T-helper 2 cell treated with Interferon-gamma antibody and Interleukin-4, amounts not matched to agents 100 ng/mL and 5 ng/mL, for 36 hours (primary cell): ENCODE measurements around the gene AP5Z1. TPM values are rescaled to one million over a fixed set of nuclear protein-coding genes. Genes with fewer than 3 reads are reported as not detected.

ENCODE experiments used
- intact Hi-C: fragments of 100-400 bp; cut with micrococcal nuclease; formaldehyde crosslinking; loops from one replicate; pipeline ENCODE4 v1.15.1; 2023
- total RNA-seq: library from RNA; stranded (reverse); gene quantifications from 2 replicates; pipeline ENCODE4 v1.2.3, GENCODE V29; 2022

The AP5Z1 gene
- total RNA-seq, 1 donor from 2014 or later: 66.3 TPM

- intact Hi-C loops: no loop called here
These were observed 44.4 kb downstream of the AP5Z1 start for GRCh38 chr7:4819560-4820404.

DNA sequence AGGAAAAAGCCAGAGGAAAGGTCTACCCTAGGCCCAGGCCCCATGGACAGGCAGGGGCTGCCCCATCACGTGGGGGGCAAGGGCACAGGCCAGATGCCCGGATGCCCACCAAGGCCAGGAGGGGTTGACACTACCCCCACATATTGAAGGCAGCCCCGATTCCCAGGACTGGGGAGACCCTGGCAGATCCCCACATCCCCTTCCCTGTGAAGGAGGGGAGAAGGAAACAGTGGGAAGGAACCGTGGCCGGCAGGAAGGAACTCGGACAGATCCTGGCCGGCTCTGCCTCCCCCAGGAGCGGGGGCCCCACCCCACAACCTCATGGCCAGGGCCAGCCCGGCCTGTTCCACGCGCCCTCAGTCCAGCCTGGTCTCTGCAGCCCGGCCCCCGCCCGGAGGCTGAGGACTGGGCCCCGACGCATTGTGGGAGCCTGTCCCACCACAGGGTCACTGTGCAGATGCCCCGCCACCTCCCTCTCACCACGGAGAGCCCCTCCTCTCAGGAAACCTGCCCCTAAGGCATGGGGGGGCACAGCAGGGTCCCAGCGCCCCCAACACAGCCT lies 45.1 kb downstream of the AP5Z1 start:
- intact Hi-C loops: no loop called here

DNA sequence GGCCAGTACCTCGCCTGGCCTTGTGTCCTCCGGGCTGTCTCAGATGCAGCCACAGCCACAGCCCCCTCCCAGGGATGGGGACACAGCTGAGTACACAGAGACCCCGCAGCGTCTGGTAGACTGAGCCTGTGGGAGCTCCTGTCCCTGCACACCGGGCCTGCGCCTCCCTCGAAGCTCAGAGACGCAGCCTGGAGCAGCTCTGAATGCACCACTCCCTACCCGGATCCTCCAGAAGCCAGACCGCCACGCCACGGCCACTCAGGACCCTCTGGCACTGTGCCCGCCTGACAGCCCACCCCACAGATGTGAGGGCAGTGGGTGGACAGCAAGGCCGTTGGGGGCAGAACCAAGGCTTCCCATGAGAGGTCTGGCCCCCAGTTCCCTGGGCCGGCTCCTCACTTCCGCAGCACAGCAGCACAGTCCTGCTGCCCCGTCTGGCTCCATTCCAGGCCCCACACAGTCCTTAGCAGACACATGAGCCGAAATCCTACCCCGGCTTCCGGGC lies 45.6 kb downstream of the AP5Z1 start:
- intact Hi-C loops: no loop called here

GRCh38 chr7:4822677-4823076 lies 47.3 kb downstream of the AP5Z1 start:
- intact Hi-C loops: no loop called here

DNA sequence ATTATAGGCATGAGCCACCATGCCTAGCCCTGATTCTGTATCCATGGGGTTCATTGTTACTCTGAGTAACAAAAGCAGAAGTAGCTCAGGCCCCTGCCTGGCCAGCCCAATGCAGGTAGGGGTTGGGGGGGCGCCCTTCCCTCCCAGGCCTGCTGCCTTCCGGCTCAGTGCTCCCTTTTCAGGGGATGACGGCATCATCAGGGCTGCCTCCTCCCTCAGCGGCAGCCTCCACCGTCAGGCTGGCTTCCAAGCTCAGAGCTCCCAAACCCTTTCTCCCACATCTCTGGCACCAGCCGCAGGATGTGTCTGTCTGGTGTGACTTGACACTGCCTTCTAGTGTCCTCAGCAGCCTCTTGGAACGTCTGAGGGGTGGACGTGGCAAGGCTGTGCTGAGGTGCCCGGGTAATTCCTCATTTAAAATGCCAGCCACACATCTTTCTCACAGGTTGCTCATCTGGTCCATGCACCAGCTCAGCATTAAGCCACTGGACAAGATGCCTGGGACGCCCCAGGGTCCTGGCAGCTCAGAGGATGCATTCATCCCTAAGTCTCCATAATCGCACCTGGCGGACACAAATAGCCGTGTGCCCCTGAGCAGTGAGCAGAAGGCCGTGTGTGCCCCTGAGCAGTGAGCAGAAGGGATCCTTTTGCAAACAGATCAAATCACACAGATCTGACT lies 48.2 kb downstream of the AP5Z1 start:
- intact Hi-C loops: no loop called here

GRCh38 chr7:4824120-4824775 lies 48.8 kb downstream of the AP5Z1 start:
- intact Hi-C loops: no loop called here

GRCh38 chr7:4825081-4825480 lies 49.7 kb downstream of the AP5Z1 start:
- intact Hi-C loops: no loop called here

- intact Hi-C loops: no loop called here
These were observed 53.4 kb downstream of the AP5Z1 start for GRCh38 chr7:4828720-4829383.

- intact Hi-C loops: loop anchor here (1.0 to 2.0 kb wide), 2 partner anchors 53 to 255 kb away; partner anchors contain the start of gene RADIL
These were observed 54.8 kb downstream of the AP5Z1 start for GRCh38 chr7:4830176-4830575.

DNA sequence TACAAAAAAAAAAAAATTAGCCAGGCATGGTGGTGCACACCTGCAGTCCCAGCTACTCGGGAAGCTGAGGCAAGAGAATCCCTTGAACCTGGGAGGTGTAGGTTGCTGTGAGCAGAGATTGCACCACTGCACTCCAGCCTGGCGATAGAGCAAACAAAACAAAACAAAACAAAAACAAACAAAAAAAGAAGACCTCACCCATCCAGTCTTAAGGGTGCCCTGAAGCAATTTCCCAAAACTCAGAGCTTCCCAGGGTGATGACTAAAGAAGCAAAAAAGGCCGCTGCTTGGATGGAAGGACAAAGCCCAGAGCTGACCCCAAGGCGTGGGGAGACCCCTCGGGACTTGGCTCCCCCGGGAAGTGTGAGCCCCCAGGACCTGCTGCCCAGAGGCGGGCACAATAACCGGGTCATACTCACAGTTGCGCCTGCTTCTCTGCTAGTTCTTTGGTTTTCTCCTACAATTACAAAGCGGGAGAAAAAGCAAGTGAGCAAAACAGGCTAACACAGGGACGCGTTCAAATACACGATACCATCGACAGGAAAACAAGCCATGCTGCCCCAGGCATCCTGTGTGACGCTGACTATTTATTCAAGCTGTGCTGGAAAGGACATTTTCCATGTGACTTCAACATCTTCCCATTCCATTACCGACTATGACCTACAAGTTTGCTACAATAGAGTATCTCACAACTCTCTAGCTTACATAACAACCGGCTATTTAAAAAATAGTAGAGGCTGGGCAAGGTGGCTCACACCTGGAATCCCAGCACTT lies 56.5 kb downstream of the AP5Z1 start:
- intact Hi-C loops: loop anchor here (2.0 kb wide), 1 partner anchor 253 kb away; no protein-coding TSS in a partner anchor

DNA sequence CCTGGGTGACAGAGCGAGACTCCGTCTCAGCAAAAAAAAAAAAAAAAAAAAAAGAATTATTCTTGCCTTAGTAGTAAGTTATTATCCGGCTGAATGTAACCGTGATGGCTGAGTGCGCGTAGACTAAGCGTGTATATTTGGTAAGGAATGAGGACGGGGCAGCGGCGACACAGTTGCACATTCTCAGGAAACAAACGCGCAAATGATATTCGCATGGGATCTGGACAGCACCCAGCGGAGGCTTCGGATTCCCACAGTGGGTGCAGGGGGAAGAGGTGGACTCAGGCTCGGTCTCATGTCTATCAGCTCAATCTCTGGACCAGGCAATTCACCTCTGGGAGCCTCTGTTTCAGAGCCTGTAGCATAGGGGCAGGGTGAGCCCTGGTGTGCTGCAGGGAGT lies 57.3 kb downstream of the AP5Z1 start:
- intact Hi-C loops: no loop called here

DNA sequence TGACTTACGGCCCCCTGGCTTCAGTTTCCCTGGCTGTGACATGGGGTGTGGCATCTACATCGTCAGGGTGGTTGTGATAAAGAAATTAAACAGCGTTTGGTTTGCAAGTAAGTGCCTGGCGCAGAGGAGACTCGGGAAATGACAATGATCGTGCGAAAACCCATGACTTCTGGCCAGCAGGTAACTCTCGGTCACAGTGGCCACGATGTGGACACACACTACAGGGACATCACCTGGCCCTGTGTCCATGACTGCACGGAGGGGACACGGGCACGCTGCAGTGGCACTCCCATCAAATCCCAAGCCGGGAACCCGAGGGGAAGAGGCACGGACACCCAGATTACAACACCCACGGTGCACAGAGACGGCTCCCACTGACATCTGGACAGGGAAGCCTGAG lies 57.8 kb downstream of the AP5Z1 start:
- intact Hi-C loops: no loop called here

- intact Hi-C loops: no loop called here
These were observed 58.5 kb downstream of the AP5Z1 start for GRCh38 chr7:4833691-4834600.

DNA sequence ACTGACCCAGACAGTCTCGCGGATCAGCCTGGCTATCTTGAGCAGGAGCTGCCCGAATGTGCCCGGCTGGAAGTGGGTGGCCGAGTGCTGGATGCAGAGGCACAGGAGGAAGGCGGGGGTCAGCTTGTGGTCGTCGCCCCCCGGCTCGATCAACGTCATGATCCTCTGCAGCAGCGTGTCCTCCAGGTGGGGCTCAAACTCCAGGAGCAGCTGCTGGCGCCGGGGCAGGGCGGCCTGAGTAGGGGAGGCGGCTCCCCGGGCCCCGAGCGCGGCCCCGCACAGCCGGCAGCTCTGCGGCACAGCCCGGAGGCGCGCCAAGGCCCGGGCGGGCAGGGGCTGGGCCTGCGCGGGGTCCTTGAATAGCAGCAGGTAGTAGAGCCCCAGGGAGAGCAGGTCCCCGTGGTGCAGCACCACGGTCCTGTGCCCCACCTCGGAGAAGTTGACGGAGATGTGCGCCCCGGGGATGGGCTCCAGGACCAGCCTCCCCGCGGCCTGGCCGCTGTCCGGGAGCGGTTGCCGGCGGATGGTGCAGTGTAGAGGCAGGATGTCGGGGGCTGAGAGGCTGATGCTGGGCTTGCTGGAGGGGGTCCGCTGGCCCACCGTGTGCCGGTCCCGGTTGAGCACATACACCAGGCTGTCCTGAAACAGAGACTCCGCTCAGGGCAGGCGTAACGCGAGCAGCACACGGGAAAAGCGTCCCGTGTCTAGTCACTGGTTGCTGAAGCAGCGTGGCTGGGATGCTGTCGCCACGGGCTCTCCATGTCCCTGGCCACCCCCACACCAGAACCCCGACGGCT lies 59.4 kb downstream of the AP5Z1 start:
- intact Hi-C loops: no loop called here

- intact Hi-C loops: no loop called here
These were observed 60.2 kb downstream of the AP5Z1 start for GRCh38 chr7:4835398-4836205.

- intact Hi-C loops: no loop called here
These were observed 60.8 kb downstream of the AP5Z1 start for GRCh38 chr7:4836206-4836661.

DNA sequence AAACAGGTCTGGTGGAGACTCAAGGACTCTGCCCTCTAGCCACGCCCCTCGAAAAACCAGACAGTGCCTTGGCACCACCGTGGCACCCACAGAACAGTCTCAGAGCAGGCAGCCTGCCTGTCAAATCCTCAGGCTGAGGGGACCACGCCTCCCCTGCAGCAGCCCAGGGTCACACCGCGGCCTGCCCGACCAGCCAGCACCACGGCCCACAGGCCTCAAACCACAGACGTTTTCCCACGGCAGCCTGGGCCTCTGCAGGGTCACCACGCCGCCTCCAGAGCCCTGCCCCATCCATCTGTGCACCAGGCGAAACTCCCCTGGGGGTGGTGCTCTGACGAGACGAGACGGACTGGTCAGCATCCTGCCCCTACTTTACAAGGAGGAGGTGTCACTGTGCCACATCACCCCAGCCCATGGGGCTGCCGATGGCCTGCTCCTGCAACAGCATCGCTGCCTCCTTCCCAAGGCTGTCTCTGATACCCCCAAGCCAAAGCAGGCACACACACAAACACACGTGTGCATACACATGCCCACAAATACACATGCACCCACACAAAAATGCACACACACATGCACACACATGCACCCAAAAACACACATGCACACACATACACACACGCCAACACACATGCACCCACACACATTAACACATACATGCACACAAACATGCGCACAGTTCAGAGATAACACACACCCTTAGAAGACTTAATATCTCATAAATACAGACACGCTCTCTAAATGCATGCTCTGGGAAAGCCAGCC lies 61.8 kb downstream of the AP5Z1 start:
- intact Hi-C loops: no loop called here
